K562 (cell line): Measurements from ENCODE around the gene PPP3CA. TPM values are rescaled to one million over a fixed set of nuclear protein-coding genes. Genes with fewer than 3 reads are reported as not detected.

Experiments used
- ATAC-seq: fragments of 200-7000 bp; cut with Tn5 transposase; 3 replicates; pipeline ENCODE4 v1.9.1; 2020; ENCODE audit warnings: moderate library complexity
- BruUV-seq: library from RNA; stranded (reverse); fragments of 400-500 nt; replicated peaks from 2 replicates; lab custom pipeline; 2021; lab: Mats Ljungman, UMichigan
- CTCF ChIA-PET: fragments of 300-600 bp; formaldehyde crosslinking; extraction: SDS; loops from one replicate; lab custom pipeline; 2021; ENCODE audit warnings: low intra/inter-chr PET ratio; lab: Yijun Ruan, JAX
- POLR2A ChIA-PET: fragments of 300-600, 350-650 bp; sonication (Branson Sonifier 250); formaldehyde crosslinking; extraction: SDS; loops from one replicate; lab custom pipeline; 2021; ENCODE audit warnings: antibody characterized with exemption, inconsistent platforms; lab: Yijun Ruan, JAX
- DNase-seq, 4 experiments: peaks; one replicate each; pipeline versions ENCODE4 v3.0.0 to v3.0.0-alpha.2; 2011 to 2018; ENCODE audit warnings: low spot score in 3 of 4, mixed read lengths in 3 of 4; ENCODE audit errors: extremely low read depth in 1 of 4
- FAIRE-seq: peaks from 2 replicates; lab custom pipeline; 2011; peaks lifted over from hg19 to GRCh38; lab: Jason Lieb, UNC
- H2AFZ ChIP-seq: 2 replicates; pipeline ENCODE4 v1.6.0; 2011; ENCODE audit warnings: low read depth, low read length, control low read depth, inconsistent platforms
- H3K27ac ChIP-seq: fragments of 200-600 bp; 3 replicates; pipeline ENCODE4 v1.8.0; 2011; ENCODE audit warnings: low read depth, mild to moderate bottlenecking, control low read depth, inconsistent platforms, low read length, moderate library complexity, mixed read lengths; ENCODE audit errors: extremely low read depth
- H3K27me3 ChIP-seq, 2 experiments: fragments of 300-600 bp in 1 of 2; 2 replicates in 1 of 2; 3 replicates in 1 of 2; pipeline versions ENCODE4 v1.6.0 to v1.8.0; 2011; ENCODE audit warnings: inconsistent platforms in 2 of 2, low read length in 2 of 2, mild to moderate bottlenecking in 1 of 2, mixed read lengths in 1 of 2, moderate library complexity in 1 of 2; ENCODE audit not compliant: control insufficient read depth in 2 of 2, insufficient read depth in 2 of 2
- H3K36me3 ChIP-seq: fragments of 300-600 bp; 3 replicates; pipeline ENCODE4 v1.8.0; 2011; ENCODE audit warnings: mild to moderate bottlenecking, low read length, inconsistent platforms; ENCODE audit not compliant: control insufficient read depth, insufficient read depth
- H3K4me1 ChIP-seq, 2 experiments: fragments of 200-600 bp in 1 of 2; replicated peaks in 1 of 2; 2 replicates in 1 of 2; 3 replicates in 1 of 2; pipeline versions ENCODE4 v1.5.1 to v1.8.0; 2011; ENCODE audit warnings: inconsistent platforms in 2 of 2, low read length in 2 of 2, mild to moderate bottlenecking in 1 of 2, mixed read lengths in 1 of 2, moderate library complexity in 1 of 2; ENCODE audit not compliant: control insufficient read depth in 2 of 2, insufficient read depth in 2 of 2
- H3K4me2 ChIP-seq: 2 replicates; pipeline ENCODE4 v1.6.1; 2011; ENCODE audit warnings: low read length, control low read depth, inconsistent platforms, mixed read lengths; ENCODE audit not compliant: insufficient read depth
- H3K4me3 ChIP-seq: fragments of 200-600 bp; sonication (generic), shearing (Covaris generic); 2 replicates; pipeline ENCODE4 v1.5.1; 2016; ENCODE audit warnings: control low read depth, inconsistent platforms
- H3K79me2 ChIP-seq: fragments of 200-600 bp; 3 replicates; pipeline ENCODE4 v1.8.0; 2011; ENCODE audit warnings: low read length, inconsistent platforms; ENCODE audit not compliant: control insufficient read depth, insufficient read depth
- H3K9ac ChIP-seq, 2 experiments: 2 replicates each; pipeline versions ENCODE4 v1.6.0 to v1.6.1; 2011; ENCODE audit warnings: low read depth in 2 of 2, low read length in 2 of 2, control low read depth in 1 of 2, inconsistent platforms in 1 of 2, mild to moderate bottlenecking in 1 of 2, mixed read lengths in 1 of 2; ENCODE audit not compliant: insufficient read depth in 1 of 2
- H3K9me1 ChIP-seq: one replicate; pipeline ENCODE4 v1.6.0; 2011; ENCODE audit warnings: inconsistent platforms, mild to moderate bottlenecking, low read length, moderate library complexity; ENCODE audit not compliant: control insufficient read depth, insufficient read depth
- H3K9me3 ChIP-seq: replicated peaks from 2 replicates; pipeline ENCODE4 v1.5.1; 2011; ENCODE audit warnings: low read depth, low read length, inconsistent platforms; ENCODE audit not compliant: control insufficient read depth, insufficient read depth
- H4K20me1 ChIP-seq: replicated peaks from 2 replicates; pipeline ENCODE4 v1.6.1; 2011; ENCODE audit warnings: low read length, inconsistent platforms, mixed read lengths; ENCODE audit not compliant: control insufficient read depth, insufficient read depth
- CC2D1A ChIP-seq: fragments of 450-650 bp; IDR thresholded peaks from 2 replicates; pipeline ENCODE4 v1.6.1; 2017; ENCODE audit warnings: mild to moderate bottlenecking
- CEBPZ ChIP-seq: fragments of 150-350 bp; IDR thresholded peaks from 2 replicates; pipeline ENCODE4 v1.6.1; 2014; ENCODE audit warnings: low read depth, mild to moderate bottlenecking, low read length, borderline replicate concordance
- MAFK ChIP-seq: IDR thresholded peaks from 2 replicates; pipeline ENCODE4 v1.6.1; 2011; ENCODE audit warnings: low read length, improper control_type of control experiment
- MBD2 ChIP-seq: sonication (generic); IDR thresholded peaks from 2 replicates; pipeline ENCODE4 v1.6.1; 2016; ENCODE audit warnings: low read depth, borderline replicate concordance
- MYNN ChIP-seq, 2 experiments: sonication (generic); formaldehyde crosslinking in 1 of 2; IDR thresholded peaks; 2 replicates each; pipeline versions ENCODE4 v1.5.0 to v1.6.1; 2016 to 2020; ENCODE audit warnings: antibody characterized with exemption in 1 of 2, missing genetic modification reagents in 1 of 2
- RB1 ChIP-seq: fragments of 450-650 bp; IDR thresholded peaks from 2 replicates; pipeline ENCODE4 v1.6.1; 2017; ENCODE audit warnings: low read depth, mild to moderate bottlenecking
- SAP30 ChIP-seq: fragments of 200-600 bp; sonication (generic); IDR thresholded peaks from 2 replicates; pipeline ENCODE4 v1.6.1; 2012; ENCODE audit warnings: borderline replicate concordance, low read depth, mild to moderate bottlenecking, moderate library complexity, low read length, control low read depth, inconsistent platforms; ENCODE audit not compliant: insufficient read depth, poor library complexity, severe bottlenecking
- SMARCA5 ChIP-seq: fragments of 450-650 bp; IDR thresholded peaks from 2 replicates; pipeline ENCODE4 v1.6.1; 2016
- SMARCB1 ChIP-seq: IDR thresholded peaks from 2 replicates; pipeline ENCODE4 v1.6.1; 2011; ENCODE audit warnings: improper control_type of control experiment, low read depth; ENCODE audit not compliant: insufficient read length
- SP1 ChIP-seq: sonication (generic); formaldehyde crosslinking; IDR thresholded peaks from 2 replicates; pipeline ENCODE4 v1.8.1; 2022; ENCODE audit warnings: mild to moderate bottlenecking, missing genetic modification reagents
- ZNF431 ChIP-seq: sonication (generic); formaldehyde crosslinking; IDR thresholded peaks from 2 replicates; pipeline ENCODE4 v1.8.0; 2022; ENCODE audit warnings: mild to moderate bottlenecking, missing genetic modification reagents
- ZNF740 ChIP-seq, 3 experiments: fragments of 200-800 bp in 1 of 3; sonication (Bioruptor generic) in 1 of 3; sonication (generic) in 1 of 3; formaldehyde crosslinking in 1 of 3; IDR thresholded peaks; 2 replicates each; pipeline versions ENCODE4 v1.6.1 to v1.8.0; 2016 to 2022; ENCODE audit warnings: mild to moderate bottlenecking in 2 of 3, missing compliant biosample characterization in 2 of 3, missing genetic modification characterization in 2 of 3, missing genetic modification reagents in 1 of 3
- WGBS: fragments of 100-300 bp; shearing (Covaris generic); methylation state at CpG from one replicate; pipeline ENCODE4 v1.1.6; 2016; ENCODE audit warnings: low coverage, mixed read lengths; ENCODE audit not compliant: insufficient coverage; ENCODE audit errors: missing lambda C conversion rate; 5-methylcytosine and 5-hydroxymethylcytosine counted together
- in situ Hi-C: fragments of 300-500 bp; cut with MboI; formaldehyde crosslinking; loops from 4 replicates; pipeline ENCODE4 v1.15.0; 2018; ENCODE audit warnings: inconsistent platforms, mixed read lengths
- intact Hi-C: fragments of 100-400 bp; cut with micrococcal nuclease; formaldehyde crosslinking; loops from 2 replicates; pipeline ENCODE4 v1.14.2; 2022
- polyA plus RNA-seq, 8 experiments: library from polyadenylated mRNA; depleted of rRNA in 4 of 8; stranded (reverse) in 5 of 8; unstranded in 3 of 8; fragments of >200 nt; fragmentation: Nextera tagmentation in 2 of 8; fragmentation: Illumina TruSeq in 1 of 8; extraction: Ambion mirVana in 2 of 8; extraction: Trizol in 1 of 8; gene quantifications; 2 replicates each; pipeline versions ENCODE4 v1.2.1 to v1.2.3, GENCODE V29; 2011 to 2014; ENCODE audit warnings: inconsistent platforms in 1 of 8, missing spikeins in 1 of 8
- total RNA-seq, 7 experiments: library from RNA; depleted of rRNA in 6 of 7; stranded (reverse); fragments of >200 nt in 6 of 7; fragmentation: Illumina TruSeq in 2 of 7; extraction: Trizol in 2 of 7; gene quantifications; 2 replicates each; pipeline versions ENCODE4 v1.2.1 to v1.2.3, GENCODE V29; 2011 to 2021; ENCODE audit warnings: low replicate concordance in 1 of 7
- TF ChIP-seq, protein P1 (sequence below): sonication (generic); formaldehyde crosslinking; IDR thresholded peaks from 2 replicates; pipeline ENCODE4 v1.4.0; 2020; ENCODE audit warnings: mild to moderate bottlenecking, missing genetic modification reagents

The PPP3CA gene
- total and polyA plus RNA-seq, 9 of the 15 experiments (the other 6 are each of a cell fraction or from before 2014, with no cell fraction given) = 0.94 to 3.2 (median 1.6) TPM

- intact Hi-C loops = loop anchor here (10.0 kb wide), 1 partner anchor 1268 kb away; no protein-coding TSS in a partner anchor
- CTCF ChIA-PET = no interaction called here
- BruUV-seq = TSS peak; percentile 77
- in situ Hi-C loops = no loop called here
- Histone ChIP-seq H2AFZ (peak overlapping the region; percentile 92), H3K9me1 (no peaks in the 10 kb centered on the region), H3K36me3 (no peaks in the 10 kb centered on the region), H3K27me3 (peaks cover 0 to 7% of the 10 kb centered on the region in 2 experiments; a peak in 3 of 5 replicates), H3K4me3 (peak overlapping the region; percentile 77), H3K9ac (peak overlapping the region; percentile 12 to 93; a peak in 3 of 4 replicates), H4K20me1 (0 out of 2 replicates have a peak, but pooled peaks cover 5% of the 10 kb centered on the region), H3K9me3 (no peaks in the 10 kb centered on the region), H3K4me1 (peaks cover 5 to 21% of the 10 kb centered on the region in 2 experiments; a peak in 4 of 5 replicates), H3K79me2 (no peaks in the 10 kb centered on the region), H3K27ac (peak overlapping the region; percentile 3; the same call in 1 of the 3 replicates), H3K4me2 (peak overlapping the region; percentile 95)
- WGBS = 3% methylated on average over 18 of the region's 93 CpGs
- DNase-seq (peak; percentile 23 to 53 (median 30)), ATAC-seq (peak; percentile 42), FAIRE-seq (no peak)
- POLR2A ChIA-PET = no interaction called here
- TF ChIP-seq CEBPZ (no peak), SMARCA5 (no peak), SP1 (CRISPR knock-in tag) (0 out of 2 replicates have a peak, but pooled peaks have one; percentile 33), ZNF740 (CRISPR knock-in tag; IDR thresholded peaks at IDR 0.05) (0 out of 2 replicates have a peak, but pooled peaks have one; percentile 39), ZNF740 (tag; IDR thresholded peaks at IDR 0.05) (no peak), SAP30 (peak; percentile 32), MAFK (no peak), MYNN (IDR thresholded peaks at IDR 0.05) (no peak), MYNN (CRISPR knock-in tag; IDR thresholded peaks at IDR 0.05) (no peak), CC2D1A (no peak), RB1 (peak; percentile 32; the same call in 1 of the 2 replicates), ZNF431 (CRISPR knock-in tag) (0 out of 2 replicates have a peak, but pooled peaks have one; percentile 54), SMARCB1 (no peak), MBD2 (no peak)
- TF ChIP-seq, protein P1, sequence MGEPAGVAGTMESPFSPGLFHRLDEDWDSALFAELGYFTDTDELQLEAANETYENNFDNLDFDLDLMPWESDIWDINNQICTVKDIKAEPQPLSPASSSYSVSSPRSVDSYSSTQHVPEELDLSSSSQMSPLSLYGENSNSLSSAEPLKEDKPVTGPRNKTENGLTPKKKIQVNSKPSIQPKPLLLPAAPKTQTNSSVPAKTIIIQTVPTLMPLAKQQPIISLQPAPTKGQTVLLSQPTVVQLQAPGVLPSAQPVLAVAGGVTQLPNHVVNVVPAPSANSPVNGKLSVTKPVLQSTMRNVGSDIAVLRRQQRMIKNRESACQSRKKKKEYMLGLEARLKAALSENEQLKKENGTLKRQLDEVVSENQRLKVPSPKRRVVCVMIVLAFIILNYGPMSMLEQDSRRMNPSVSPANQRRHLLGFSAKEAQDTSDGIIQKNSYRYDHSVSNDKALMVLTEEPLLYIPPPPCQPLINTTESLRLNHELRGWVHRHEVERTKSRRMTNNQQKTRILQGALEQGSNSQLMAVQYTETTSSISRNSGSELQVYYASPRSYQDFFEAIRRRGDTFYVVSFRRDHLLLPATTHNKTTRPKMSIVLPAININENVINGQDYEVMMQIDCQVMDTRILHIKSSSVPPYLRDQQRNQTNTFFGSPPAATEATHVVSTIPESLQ (CRISPR knock-in tag) = no peak
Observed at GRCh38 chr4:101346351-101347266, 717 bp downstream of the PPP3CA start.
